Activated naive CD8-positive, alpha-beta T cell treated with anti-CD3 and anti-CD28 coated beads for 36 hours (primary cell): ENCODE results near the gene MYRIP. TPM values are rescaled to one million over a fixed set of nuclear protein-coding genes. Genes with fewer than 3 reads are reported as not detected.

ENCODE experiments used
- DNase-seq: peaks from one replicate; pipeline ENCODE4 v3.0.0; 2021
- H3K27ac Mint-ChIP-seq: one replicate; pipeline ENCODE4 v1.8.0; 2022; ENCODE audit warnings: mild to moderate bottlenecking, moderate library complexity, mixed read lengths
- H3K27me3 Mint-ChIP-seq: one replicate; pipeline ENCODE4 v1.8.0; 2022; ENCODE audit warnings: mild to moderate bottlenecking, mixed read lengths
- H3K36me3 Mint-ChIP-seq: one replicate; pipeline ENCODE4 v1.8.0; 2021; ENCODE audit warnings: mild to moderate bottlenecking, mixed read lengths
- H3K4me1 Mint-ChIP-seq: one replicate; pipeline ENCODE4 v1.8.0; 2021; ENCODE audit warnings: mixed read lengths
- H3K4me3 Mint-ChIP-seq: one replicate; pipeline ENCODE4 v1.8.0; 2022; ENCODE audit warnings: mild to moderate bottlenecking, moderate library complexity, mixed read lengths
- H3K9me3 Mint-ChIP-seq: one replicate; pipeline ENCODE4 v1.8.0; 2022; ENCODE audit warnings: mixed read lengths
- total RNA-seq, 2 experiments: library from RNA; stranded (reverse); gene quantifications; one replicate each; pipeline ENCODE4 v1.2.3, GENCODE V29; 2021

The MYRIP gene
- total RNA-seq, 2 experiments from 2014 or later: not detected

- peaks cover 3% of the 10 kb centered on the region for H3K9me3 Mint-ChIP-seq
- no peak overlapping the region for H3K27ac Mint-ChIP-seq
- no peak for DNase-seq
- no peak overlapping the region for H3K4me3 Mint-ChIP-seq
- peaks cover 2% of the 10 kb centered on the region for H3K4me1 Mint-ChIP-seq
- no peaks in the 10 kb centered on the region for H3K27me3 Mint-ChIP-seq
- no peaks in the 10 kb centered on the region for H3K36me3 Mint-ChIP-seq
Measured at GRCh38 chr3:40216471-40216870, 407.1 kb downstream of the MYRIP start.

DNA sequence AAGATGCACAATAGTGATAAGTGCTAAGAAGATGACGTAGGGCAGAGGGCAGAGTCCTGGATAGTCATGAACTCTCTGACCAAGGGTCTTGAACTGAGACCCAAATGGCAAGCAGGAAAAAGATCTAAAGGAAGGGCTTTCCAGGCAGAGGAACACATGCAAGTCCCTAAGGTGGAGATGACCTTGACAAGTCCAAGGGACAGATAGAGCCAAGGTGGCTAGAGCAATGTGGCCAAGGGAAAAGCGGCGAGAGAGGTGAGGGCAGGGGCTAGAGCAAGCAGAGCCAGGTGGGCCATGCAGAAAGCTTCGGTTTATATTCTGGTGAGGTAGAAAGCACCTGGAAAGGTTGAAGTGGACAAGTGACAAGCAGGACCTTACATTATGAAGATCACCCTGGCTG lies 414.4 kb downstream of the MYRIP start:
- peak overlapping the region; percentile 59 for H3K27ac Mint-ChIP-seq
- H3K36me3 Mint-ChIP-seq: peaks cover 4% of the 10 kb centered on the region
- H3K27me3 Mint-ChIP-seq: no peaks in the 10 kb centered on the region
- peaks cover 3% of the 10 kb centered on the region for H3K9me3 Mint-ChIP-seq
- DNase-seq: no peak
- H3K4me3 Mint-ChIP-seq: no peak overlapping the region
- H3K4me1 Mint-ChIP-seq: no peaks in the 10 kb centered on the region

GRCh38 chr3:40224796-40225515 lies 415.5 kb downstream of the MYRIP start:
- DNase-seq: no peak

DNA sequence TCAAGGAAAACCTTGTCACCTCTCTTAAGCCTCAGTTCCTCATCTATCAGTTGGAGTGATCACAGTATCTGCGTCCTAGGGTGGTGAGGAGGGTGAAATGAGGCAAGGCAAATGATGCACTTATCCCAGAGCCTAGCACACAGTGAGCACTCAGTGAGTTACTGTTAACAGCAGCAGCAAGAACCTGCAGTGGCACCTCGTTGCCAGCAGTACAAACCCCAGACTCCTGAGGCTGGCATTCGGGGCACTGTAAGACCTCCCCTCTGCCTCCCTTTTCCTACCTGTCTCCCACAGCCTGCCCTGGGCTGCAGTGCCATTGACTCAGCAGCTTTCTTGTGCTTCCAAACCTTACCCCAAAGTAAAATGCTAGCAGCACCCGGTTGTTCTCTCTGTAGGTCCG lies 417.2 kb downstream of the MYRIP start:
- Mint-ChIP-seq H3K27ac (no peak overlapping the region), H3K4me1 (no peaks in the 10 kb centered on the region), H3K27me3 (no peaks in the 10 kb centered on the region), H3K4me3 (no peak overlapping the region), H3K9me3 (no peaks in the 10 kb centered on the region), H3K36me3 (peaks cover 4% of the 10 kb centered on the region)
- DNase-seq: no peak

More at GRCh38 chr3:40224796-40225515, 415.5 kb downstream of the MYRIP start:
- no peak overlapping the region for H3K4me3 Mint-ChIP-seq
- H3K27ac Mint-ChIP-seq: no peak overlapping the region
- no peaks in the 10 kb centered on the region for H3K27me3 Mint-ChIP-seq
- H3K4me1 Mint-ChIP-seq: no peaks in the 10 kb centered on the region
- peaks cover 3% of the 10 kb centered on the region for H3K9me3 Mint-ChIP-seq
- H3K36me3 Mint-ChIP-seq: peaks cover 4% of the 10 kb centered on the region

GRCh38 chr3:40228792-40229350 lies 419.5 kb downstream of the MYRIP start:
- no peaks in the 10 kb centered on the region for H3K4me1 Mint-ChIP-seq
- H3K27ac Mint-ChIP-seq: no peak overlapping the region
- H3K4me3 Mint-ChIP-seq: no peak overlapping the region
- H3K36me3 Mint-ChIP-seq: peaks cover 8% of the 10 kb centered on the region
- H3K27me3 Mint-ChIP-seq: no peaks in the 10 kb centered on the region
- no peak for DNase-seq
- no peaks in the 10 kb centered on the region for H3K9me3 Mint-ChIP-seq

- DNase-seq: no peak
- no peak overlapping the region for H3K27ac Mint-ChIP-seq
- peaks cover 8% of the 10 kb centered on the region for H3K36me3 Mint-ChIP-seq
- no peaks in the 10 kb centered on the region for H3K9me3 Mint-ChIP-seq
- H3K27me3 Mint-ChIP-seq: no peaks in the 10 kb centered on the region
- no peak overlapping the region for H3K4me3 Mint-ChIP-seq
- no peaks in the 10 kb centered on the region for H3K4me1 Mint-ChIP-seq
Measured at GRCh38 chr3:40229386-40229785, 420.0 kb downstream of the MYRIP start.

- Mint-ChIP-seq H3K4me3 (no peak overlapping the region), H3K4me1 (no peaks in the 10 kb centered on the region), H3K9me3 (no peaks in the 10 kb centered on the region), H3K27me3 (no peaks in the 10 kb centered on the region), H3K36me3 (peaks cover 8% of the 10 kb centered on the region), H3K27ac (no peak overlapping the region)
- no peak for DNase-seq
Measured at GRCh38 chr3:40229963-40230362, 420.6 kb downstream of the MYRIP start.

GRCh38 chr3:40230382-40230781 lies 421.0 kb downstream of the MYRIP start:
- H3K9me3 Mint-ChIP-seq: no peaks in the 10 kb centered on the region
- no peak for DNase-seq
- no peaks in the 10 kb centered on the region for H3K4me1 Mint-ChIP-seq
- no peaks in the 10 kb centered on the region for H3K27me3 Mint-ChIP-seq
- H3K36me3 Mint-ChIP-seq: peaks cover 7% of the 10 kb centered on the region
- no peak overlapping the region for H3K27ac Mint-ChIP-seq
- H3K4me3 Mint-ChIP-seq: no peak overlapping the region

DNA sequence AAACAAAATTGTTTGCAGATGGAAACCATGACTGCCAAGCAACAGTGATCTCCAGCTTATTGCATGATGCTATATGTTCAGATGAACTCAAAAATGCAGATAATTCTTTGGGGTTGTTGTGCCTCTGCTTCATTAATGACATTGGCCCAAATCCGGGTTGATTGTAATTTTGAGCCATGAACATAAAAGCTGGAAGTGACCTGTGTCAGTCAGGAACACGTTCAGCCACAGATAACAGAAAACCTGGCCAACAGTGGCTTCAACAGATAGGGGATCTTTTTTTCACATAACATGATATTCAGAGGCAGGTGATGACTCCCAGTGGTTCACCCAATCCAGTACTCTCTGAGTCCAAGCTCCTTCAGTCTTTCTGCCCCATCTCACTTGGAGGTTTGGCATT lies 423.2 kb downstream of the MYRIP start:
- peaks cover 4% of the 10 kb centered on the region for H3K36me3 Mint-ChIP-seq

DNA sequence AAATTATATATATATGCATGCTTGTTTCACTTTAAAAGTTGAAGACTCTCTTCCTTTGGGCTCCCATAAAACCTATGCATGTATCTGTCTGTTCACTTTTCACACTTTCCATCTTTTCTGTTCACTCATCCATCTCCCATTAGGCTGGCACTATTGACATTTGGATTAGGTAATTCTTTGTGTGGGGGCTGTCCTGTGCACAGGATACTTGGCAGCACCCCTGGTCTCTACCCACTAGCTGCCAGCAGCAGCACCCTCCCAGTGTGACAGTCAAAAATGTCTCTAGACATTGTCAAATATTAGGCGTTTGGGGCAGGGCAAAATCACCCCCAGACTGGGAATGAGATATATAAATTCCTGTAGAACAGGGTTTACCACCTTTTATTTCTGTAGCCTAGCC lies 427.8 kb downstream of the MYRIP start:
- Mint-ChIP-seq H3K27ac (no peak overlapping the region), H3K9me3 (peaks cover 6% of the 10 kb centered on the region), H3K4me3 (no peak overlapping the region), H3K27me3 (no peaks in the 10 kb centered on the region), H3K36me3 (peaks cover 6% of the 10 kb centered on the region), H3K4me1 (no peaks in the 10 kb centered on the region)
- no peak for DNase-seq

More for the DNA sequence above, 423.2 kb downstream of the MYRIP start:
- no peaks in the 10 kb centered on the region for H3K27me3 Mint-ChIP-seq
- no peak overlapping the region for H3K4me3 Mint-ChIP-seq
- DNase-seq: no peak
- no peaks in the 10 kb centered on the region for H3K4me1 Mint-ChIP-seq
- no peaks in the 10 kb centered on the region for H3K9me3 Mint-ChIP-seq
- no peak overlapping the region for H3K27ac Mint-ChIP-seq

DNA sequence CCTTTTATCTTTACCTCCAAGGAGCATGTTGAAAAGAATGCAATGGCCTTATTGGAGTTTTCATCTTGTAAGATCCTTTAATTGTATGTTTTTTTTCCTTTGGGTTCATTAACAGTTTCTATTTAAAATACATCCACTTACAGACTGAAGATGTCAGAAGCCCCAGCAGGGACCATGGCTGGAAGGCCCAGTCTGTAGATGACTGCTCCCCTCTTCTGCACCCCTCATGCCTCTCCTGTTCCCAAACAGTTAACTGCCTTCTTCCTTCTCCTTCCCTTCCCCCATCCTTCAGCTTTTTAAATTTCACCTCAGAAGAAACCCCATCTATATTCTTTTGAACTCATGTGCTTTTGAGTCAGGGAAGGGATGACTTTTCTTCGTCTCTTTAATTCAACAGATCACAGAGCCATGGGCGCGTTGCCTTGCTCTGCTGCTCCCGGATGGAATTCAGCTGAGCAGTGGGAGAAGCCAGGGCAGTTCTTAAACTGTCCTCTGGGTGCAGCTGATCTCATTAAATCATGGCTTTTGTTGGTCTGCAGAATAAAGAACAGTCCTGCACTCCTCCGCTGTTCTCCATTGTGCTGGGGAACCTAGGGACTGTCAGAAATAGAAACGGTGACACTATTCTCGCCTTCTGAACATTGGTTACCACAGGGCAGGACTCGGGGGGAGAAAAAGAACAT lies 428.6 kb downstream of the MYRIP start:
- Mint-ChIP-seq H3K4me3 (no peak overlapping the region), H3K36me3 (peaks cover 6% of the 10 kb centered on the region), H3K27me3 (no peaks in the 10 kb centered on the region), H3K4me1 (no peaks in the 10 kb centered on the region), H3K27ac (no peak overlapping the region), H3K9me3 (peaks cover 6% of the 10 kb centered on the region)
- no peak for DNase-seq

GRCh38 chr3:40240921-40241320 lies 431.5 kb downstream of the MYRIP start:
- Mint-ChIP-seq H3K27me3 (no peaks in the 10 kb centered on the region), H3K4me1 (no peaks in the 10 kb centered on the region), H3K4me3 (no peak overlapping the region), H3K9me3 (peaks cover 6% of the 10 kb centered on the region), H3K27ac (no peak overlapping the region), H3K36me3 (peaks cover 2% of the 10 kb centered on the region)
- DNase-seq: no peak

DNA sequence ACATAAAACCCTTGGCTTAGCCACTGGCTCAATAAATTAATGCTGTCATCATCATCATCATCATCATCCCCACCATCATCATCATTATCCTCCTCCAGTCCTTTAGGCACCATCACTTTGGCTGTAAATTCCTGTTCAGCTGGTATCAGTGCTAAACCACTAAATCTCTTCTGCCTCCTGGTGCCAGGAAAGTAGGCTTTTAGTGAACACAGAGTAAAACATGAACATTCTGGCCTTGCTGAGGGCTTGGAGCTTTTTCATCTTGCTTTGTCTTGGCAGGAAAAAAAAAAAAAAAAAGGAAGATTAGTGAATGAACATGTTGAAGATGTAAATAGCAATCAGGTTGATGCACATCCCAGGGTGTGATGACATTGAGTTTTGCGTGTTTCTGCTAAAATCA lies 432.8 kb downstream of the MYRIP start:
- H3K27ac Mint-ChIP-seq: no peak overlapping the region
- no peaks in the 10 kb centered on the region for H3K27me3 Mint-ChIP-seq
- H3K9me3 Mint-ChIP-seq: peaks cover 6% of the 10 kb centered on the region
- peaks cover 2% of the 10 kb centered on the region for H3K36me3 Mint-ChIP-seq
- DNase-seq: no peak
- no peak overlapping the region for H3K4me3 Mint-ChIP-seq
- H3K4me1 Mint-ChIP-seq: no peaks in the 10 kb centered on the region

- H3K4me1 Mint-ChIP-seq: no peaks in the 10 kb centered on the region
- H3K27ac Mint-ChIP-seq: no peak overlapping the region
- no peak for DNase-seq
- no peak overlapping the region for H3K4me3 Mint-ChIP-seq
- H3K36me3 Mint-ChIP-seq: peaks cover 2% of the 10 kb centered on the region
- no peaks in the 10 kb centered on the region for H3K27me3 Mint-ChIP-seq
- H3K9me3 Mint-ChIP-seq: peaks cover 6% of the 10 kb centered on the region
Measured at GRCh38 chr3:40242638-40243037, 433.2 kb downstream of the MYRIP start.

DNA sequence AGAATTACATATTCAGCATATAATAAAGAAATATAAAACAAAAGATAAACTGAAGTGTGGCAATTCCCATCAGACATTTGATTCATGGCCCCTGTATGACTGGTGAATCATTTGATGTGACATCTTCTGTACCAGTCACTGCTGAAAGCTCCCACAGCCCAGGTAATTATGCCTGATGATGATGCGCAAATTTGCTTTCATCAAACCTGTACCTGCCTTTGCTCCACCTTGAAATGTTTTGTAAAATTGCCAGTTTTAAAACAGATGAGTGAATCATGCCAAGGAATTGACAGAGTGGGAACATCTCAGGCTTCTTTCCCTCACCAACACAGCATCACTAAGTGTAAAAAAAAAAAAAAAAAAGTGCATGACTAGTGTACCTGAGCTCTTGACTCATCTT lies 433.6 kb downstream of the MYRIP start:
- Mint-ChIP-seq H3K36me3 (peaks cover 2% of the 10 kb centered on the region), H3K4me1 (no peaks in the 10 kb centered on the region), H3K27ac (no peak overlapping the region), H3K9me3 (peaks cover 6% of the 10 kb centered on the region), H3K4me3 (no peak overlapping the region), H3K27me3 (no peaks in the 10 kb centered on the region)
- DNase-seq: no peak
